Esophagus squamous epithelium (tissue), 4 donors: ENCODE data around the gene PAK6.

Experiments used
- CTCF ChIP-seq, 6 experiments: fragments of 450-650 bp in 4 of 6; fragments of 200-600 bp in 2 of 6; sonication (generic) in 2 of 6; IDR thresholded peaks; one replicate each; pipeline ENCODE4 v1.5.1; 2016 to 2019; ENCODE audit warnings: antibody characterized with exemption in 6 of 6, mild to moderate bottlenecking in 4 of 6, moderate library complexity in 4 of 6
- POLR2A ChIP-seq, 4 donors: fragments of 450-650 bp; IDR thresholded peaks; one replicate each; pipeline ENCODE4 v1.6.1; 2017; ENCODE audit warnings: antibody characterized with exemption in 4 of 4, mild to moderate bottlenecking in 4 of 4, moderate library complexity in 3 of 4

GRCh38 chr15:40317580-40317979 is 78.7 kb downstream of the PAK6 start:
- TF ChIP-seq CTCF (IDR thresholded peaks at IDR 0.05) (no peak), POLR2A (IDR thresholded peaks at IDR 0.05) (no peak)
